ENCODE data around the gene TMEM163. TPM values are rescaled to one million over a fixed set of nuclear protein-coding genes. Genes with fewer than 3 reads are reported as not detected.

The TMEM163 gene
- total RNA-seq, 1 donor from 2014 or later, result 0.18 TPM

DNA sequence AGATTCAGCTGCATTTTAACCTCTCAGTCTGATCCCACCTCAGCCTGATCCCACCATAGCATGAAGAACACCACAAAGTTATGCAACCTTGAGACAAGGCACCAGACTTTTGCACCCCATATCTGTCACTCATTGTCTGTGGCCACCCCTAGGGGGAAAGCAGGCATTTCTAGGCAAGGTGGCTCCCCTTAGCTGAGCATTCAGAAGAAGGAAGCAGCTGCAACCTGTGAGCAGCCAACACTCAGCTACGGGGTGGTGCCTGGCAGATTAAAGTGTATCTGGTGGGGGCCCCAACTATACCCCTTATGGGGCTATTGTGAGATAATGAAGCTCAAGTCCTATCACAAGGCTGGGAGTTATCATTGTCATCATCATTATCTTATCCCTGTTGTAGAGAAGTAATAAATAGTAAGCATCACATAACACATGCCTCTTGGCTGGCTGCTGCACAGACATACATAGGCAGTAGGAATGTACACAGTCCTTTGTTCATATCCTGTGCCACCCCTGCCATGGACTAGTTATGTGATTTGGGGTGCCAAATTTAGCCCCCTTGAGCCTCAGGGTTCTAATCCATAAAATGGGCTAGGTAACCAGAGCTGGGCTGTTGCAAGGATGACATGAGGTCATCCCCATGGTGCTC lies 20.6 kb upstream of the TMEM163 start:
- H4K20me1 ChIP-seq (ENCODE audit: insufficient read depth, low read length), result no peaks in the 10 kb centered on the region
- FAIRE-seq, result no peak

DNA sequence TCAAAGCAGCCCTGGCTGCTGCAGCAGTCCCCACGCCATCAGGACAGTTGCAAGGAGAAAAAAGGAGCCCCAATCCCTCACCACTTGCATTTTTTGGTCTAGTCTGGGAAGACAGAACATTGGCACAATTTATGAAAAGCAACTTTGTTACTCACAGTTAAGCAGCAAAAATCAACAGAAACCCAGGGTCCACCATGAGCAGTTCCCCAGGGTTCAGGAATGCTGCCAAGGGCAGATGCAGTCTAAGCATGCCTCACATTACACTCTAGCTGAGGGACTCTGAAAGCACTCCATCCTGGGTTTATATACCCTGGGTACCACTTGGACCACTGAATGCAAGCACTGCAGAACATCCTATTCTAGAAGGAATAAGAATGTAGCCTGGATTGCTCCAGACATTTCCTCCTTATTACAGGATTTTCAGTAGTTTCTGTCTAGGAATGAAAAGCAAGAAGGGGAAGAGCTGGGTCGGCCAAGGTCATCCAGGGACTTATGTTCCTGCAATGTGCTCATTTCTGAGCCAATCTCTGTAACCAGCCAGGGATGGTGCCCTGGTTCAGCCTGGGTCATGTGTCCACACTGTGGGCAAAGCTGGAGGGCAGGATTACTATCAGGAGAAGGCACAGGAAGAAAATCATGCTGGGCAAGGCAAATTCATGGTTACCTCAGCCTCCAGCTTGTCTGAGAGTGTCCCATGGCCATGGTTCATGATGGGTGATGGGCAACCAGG lies 19.5 kb upstream of the TMEM163 start:
- no peak for FAIRE-seq
- H2AFZ ChIP-seq (ENCODE audit: low read depth, low read length), result no peak overlapping the region
- H3K27ac ChIP-seq (ENCODE audit: low read depth, low read length), result no peak overlapping the region
- H4K20me1 ChIP-seq (ENCODE audit: insufficient read depth, low read length), result no peaks in the 10 kb centered on the region
- Mint-ChIP-seq H3K9me3 (ENCODE audit: unreplicated experiment) (no peaks in the 10 kb centered on the region), H3K4me1 (ENCODE audit: low read depth, unreplicated experiment) (peaks cover 31% of the 10 kb centered on the region), H3K36me3 (ENCODE audit: low read depth, unreplicated experiment) (no peaks in the 10 kb centered on the region), H3K27ac (ENCODE audit: unreplicated experiment) (no peak overlapping the region), H3K27me3 (ENCODE audit: low read depth, unreplicated experiment) (peaks cover 10% of the 10 kb centered on the region), H3K4me3 (ENCODE audit: unreplicated experiment) (no peak overlapping the region)
- H3K9ac ChIP-seq (ENCODE audit: low read length), result no peak overlapping the region
- H3K4me1 ChIP-seq (ENCODE audit: insufficient read depth, low read length), result peaks cover 20% of the 10 kb centered on the region
- TF ChIP-seq EZH2 (IDR thresholded peaks at IDR 0.05; ENCODE audit: insufficient read depth, low read length), result no peak
- TF ChIP-seq, protein P1, sequence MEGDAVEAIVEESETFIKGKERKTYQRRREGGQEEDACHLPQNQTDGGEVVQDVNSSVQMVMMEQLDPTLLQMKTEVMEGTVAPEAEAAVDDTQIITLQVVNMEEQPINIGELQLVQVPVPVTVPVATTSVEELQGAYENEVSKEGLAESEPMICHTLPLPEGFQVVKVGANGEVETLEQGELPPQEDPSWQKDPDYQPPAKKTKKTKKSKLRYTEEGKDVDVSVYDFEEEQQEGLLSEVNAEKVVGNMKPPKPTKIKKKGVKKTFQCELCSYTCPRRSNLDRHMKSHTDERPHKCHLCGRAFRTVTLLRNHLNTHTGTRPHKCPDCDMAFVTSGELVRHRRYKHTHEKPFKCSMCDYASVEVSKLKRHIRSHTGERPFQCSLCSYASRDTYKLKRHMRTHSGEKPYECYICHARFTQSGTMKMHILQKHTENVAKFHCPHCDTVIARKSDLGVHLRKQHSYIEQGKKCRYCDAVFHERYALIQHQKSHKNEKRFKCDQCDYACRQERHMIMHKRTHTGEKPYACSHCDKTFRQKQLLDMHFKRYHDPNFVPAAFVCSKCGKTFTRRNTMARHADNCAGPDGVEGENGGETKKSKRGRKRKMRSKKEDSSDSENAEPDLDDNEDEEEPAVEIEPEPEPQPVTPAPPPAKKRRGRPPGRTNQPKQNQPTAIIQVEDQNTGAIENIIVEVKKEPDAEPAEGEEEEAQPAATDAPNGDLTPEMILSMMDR (IDR thresholded peaks at IDR 0.05; ENCODE audit: insufficient read depth, low read depth, low read length), result no peak
- no peaks in the 10 kb centered on the region for H3K36me3 ChIP-seq (ENCODE audit: insufficient read depth, low read length)
- H3K27me3 ChIP-seq (ENCODE audit: insufficient read depth, low read length), result no peaks in the 10 kb centered on the region
- no peak overlapping the region for H3K4me3 ChIP-seq (ENCODE audit: insufficient read depth, low read depth, low read length)
- no peaks in the 10 kb centered on the region for H3K79me2 ChIP-seq (ENCODE audit: insufficient read depth, low read length)
- H3K9me3 ChIP-seq (ENCODE audit: insufficient read depth, low read depth, low read length), result no peaks in the 10 kb centered on the region
- H3K4me2 ChIP-seq (ENCODE audit: low read length), result peak overlapping the region; percentile 9
- peak; percentile 64 for DNase-seq (ENCODE audit: low read depth)

More for the DNA sequence above, 20.6 kb upstream of the TMEM163 start:
- Histone ChIP-seq H3K79me2 (ENCODE audit: insufficient read depth, low read length) (no peaks in the 10 kb centered on the region), H2AFZ (ENCODE audit: low read depth, low read length) (no peak overlapping the region), H3K27ac (ENCODE audit: low read depth, low read length) (no peak overlapping the region), H3K4me2 (ENCODE audit: low read length) (no peak overlapping the region), H3K9ac (ENCODE audit: low read length) (no peak overlapping the region), H3K36me3 (ENCODE audit: insufficient read depth, low read length) (no peaks in the 10 kb centered on the region), H3K27me3 (ENCODE audit: insufficient read depth, low read length) (no peaks in the 10 kb centered on the region), H3K4me1 (ENCODE audit: insufficient read depth, low read length) (peaks cover 20% of the 10 kb centered on the region), H3K4me3 (ENCODE audit: insufficient read depth, low read depth, low read length) (no peak overlapping the region), H3K9me3 (ENCODE audit: insufficient read depth, low read depth, low read length) (no peaks in the 10 kb centered on the region)
- peaks cover 1% of the 10 kb centered on the region for H3K9me3 Mint-ChIP-seq (ENCODE audit: unreplicated experiment)
- H3K36me3 Mint-ChIP-seq (ENCODE audit: low read depth, unreplicated experiment), result no peaks in the 10 kb centered on the region
- no peak for DNase-seq (ENCODE audit: low read depth)
- H3K27ac Mint-ChIP-seq (ENCODE audit: unreplicated experiment), result no peak overlapping the region
- no peak overlapping the region for H3K4me3 Mint-ChIP-seq (ENCODE audit: unreplicated experiment)
- H3K27me3 Mint-ChIP-seq (ENCODE audit: low read depth, unreplicated experiment), result peaks cover 10% of the 10 kb centered on the region
- TF ChIP-seq EZH2 (IDR thresholded peaks at IDR 0.05; ENCODE audit: insufficient read depth, low read length), result no peak
- TF ChIP-seq, protein P1 (IDR thresholded peaks at IDR 0.05; ENCODE audit: insufficient read depth, low read depth, low read length), result no peak
- H3K4me1 Mint-ChIP-seq (ENCODE audit: low read depth, unreplicated experiment), result peaks cover 33% of the 10 kb centered on the region

DNA sequence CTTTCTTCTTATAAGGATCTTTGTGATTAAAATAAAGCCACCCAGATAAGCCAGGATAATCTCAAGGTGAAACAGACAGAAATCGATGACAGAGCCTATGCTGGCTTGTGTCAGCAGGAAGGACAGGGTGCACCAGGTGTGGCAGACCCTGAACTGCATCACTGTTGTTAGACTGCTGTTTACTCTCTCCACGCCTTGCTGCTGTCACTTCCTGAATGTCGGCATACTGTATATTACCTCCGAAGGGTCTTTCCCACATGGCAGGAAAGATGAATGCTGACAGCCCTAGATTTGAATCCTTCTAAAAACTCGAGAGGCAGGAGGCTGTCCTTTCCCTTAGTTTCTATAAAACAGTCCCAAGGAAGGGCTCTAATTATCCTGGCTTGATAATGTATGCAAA lies 18.9 kb upstream of the TMEM163 start:
- no peak for DNase-seq (ENCODE audit: low read depth)
- H3K27me3 Mint-ChIP-seq (ENCODE audit: low read depth, unreplicated experiment), result peaks cover 10% of the 10 kb centered on the region
- Histone ChIP-seq H3K9me3 (ENCODE audit: insufficient read depth, low read depth, low read length) (no peaks in the 10 kb centered on the region), H3K4me3 (ENCODE audit: insufficient read depth, low read depth, low read length) (no peak overlapping the region), H3K4me1 (ENCODE audit: insufficient read depth, low read length) (peaks cover 20% of the 10 kb centered on the region), H3K4me2 (ENCODE audit: low read length) (no peak overlapping the region), H2AFZ (ENCODE audit: low read depth, low read length) (no peak overlapping the region), H3K79me2 (ENCODE audit: insufficient read depth, low read length) (no peaks in the 10 kb centered on the region), H3K9ac (ENCODE audit: low read length) (no peak overlapping the region), H3K36me3 (ENCODE audit: insufficient read depth, low read length) (no peaks in the 10 kb centered on the region), H3K27me3 (ENCODE audit: insufficient read depth, low read length) (no peaks in the 10 kb centered on the region), H3K27ac (ENCODE audit: low read depth, low read length) (no peak overlapping the region), H4K20me1 (ENCODE audit: insufficient read depth, low read length) (no peaks in the 10 kb centered on the region)
- H3K4me3 Mint-ChIP-seq (ENCODE audit: unreplicated experiment), result no peak overlapping the region
- no peak overlapping the region for H3K27ac Mint-ChIP-seq (ENCODE audit: unreplicated experiment)
- peaks cover 31% of the 10 kb centered on the region for H3K4me1 Mint-ChIP-seq (ENCODE audit: low read depth, unreplicated experiment)
- no peaks in the 10 kb centered on the region for H3K36me3 Mint-ChIP-seq (ENCODE audit: low read depth, unreplicated experiment)
- FAIRE-seq, result no peak
- TF ChIP-seq, protein P1 (IDR thresholded peaks at IDR 0.05; ENCODE audit: insufficient read depth, low read depth, low read length), result no peak
- no peak for TF ChIP-seq EZH2 (IDR thresholded peaks at IDR 0.05; ENCODE audit: insufficient read depth, low read length)
- H3K9me3 Mint-ChIP-seq (ENCODE audit: unreplicated experiment), result peaks cover under 1% of the 10 kb centered on the region

Data from astrocyte (in vitro differentiated cells and primary cell).